NCI-H526 treated with DMSO at 0.1 percent for 48 hours (cell line): ENCODE measurements around the gene ADGRG2.
"Not testable (repeated sequence)": the region's sequence is repeated elsewhere in the genome, so short reads cannot be mapped to it uniquely, and the experiment has no call there.

Experiments
- DNase-seq: peaks from one replicate; lab custom pipeline; 2025; lab: John Stamatoyannopoulos, UW

Gene ADGRG2

DNA sequence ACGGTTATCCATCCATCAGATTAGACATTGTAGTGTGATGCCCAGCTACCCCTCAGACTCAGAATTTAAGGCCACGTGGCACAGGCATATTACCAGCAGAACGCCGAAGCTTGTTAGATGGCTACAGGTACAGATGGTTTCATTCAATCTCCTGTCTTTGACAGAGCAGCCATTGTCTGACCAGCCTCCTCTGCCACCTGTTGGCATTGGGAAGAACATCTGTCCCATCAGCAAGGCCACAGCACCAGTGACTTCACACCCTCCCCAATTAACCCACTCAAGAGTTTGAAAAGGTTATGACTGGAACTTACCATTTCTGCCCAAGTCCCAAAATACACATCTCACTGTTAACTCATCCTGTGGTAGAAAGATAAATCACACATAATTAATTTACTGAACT, 116.4 kb downstream of the ADGRG2 start:
- no peak for DNase-seq

DNA sequence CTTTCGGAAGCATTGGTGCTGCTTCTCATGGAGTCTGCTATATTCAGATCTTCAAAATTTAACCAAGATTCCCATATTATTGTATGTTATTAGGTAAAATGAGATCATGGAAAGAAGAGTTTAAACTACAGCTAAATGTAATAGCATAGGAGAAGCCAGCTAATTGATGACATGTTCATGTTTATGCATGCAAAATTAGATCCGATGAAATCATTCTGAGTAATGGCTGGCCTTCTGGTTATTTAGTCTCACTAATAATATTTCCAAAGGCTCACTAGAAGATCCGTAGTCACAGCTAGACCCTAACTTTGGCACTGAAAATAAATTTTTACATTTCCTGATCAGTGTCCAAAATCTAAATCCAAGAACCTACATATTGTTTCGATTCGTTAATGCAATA, 118.5 kb downstream of the ADGRG2 start:
- no peak for DNase-seq

GRCh38 chrX:18998653-18999052, 123.6 kb downstream of the ADGRG2 start:
- DNase-seq, result no peak

GRCh38 chrX:18997916-18998315, 124.4 kb downstream of the ADGRG2 start:
- no peak for DNase-seq

GRCh38 chrX:18996536-18996935, 125.7 kb downstream of the ADGRG2 start:
- no peak for DNase-seq

GRCh38 chrX:18995221-18995620, 127.0 kb downstream of the ADGRG2 start:
- no peak for DNase-seq

DNA sequence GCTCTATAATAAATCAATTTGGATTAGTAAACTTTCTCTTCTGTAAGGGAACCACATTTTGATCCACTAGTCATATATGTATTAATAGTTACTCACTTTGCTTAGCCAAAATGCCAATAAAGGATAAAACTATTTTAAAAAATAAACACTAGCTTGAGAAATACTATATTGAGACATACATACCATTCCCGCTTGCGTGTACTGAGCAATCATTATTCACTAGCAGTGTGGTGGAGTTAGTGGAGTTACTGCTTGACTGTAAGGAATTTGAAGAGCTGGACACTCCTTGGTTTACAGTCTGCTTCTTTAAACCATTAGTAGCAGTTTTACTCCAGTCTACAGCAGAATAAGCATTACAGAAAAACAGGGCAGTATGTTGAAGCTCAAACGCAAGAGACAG, 127.6 kb downstream of the ADGRG2 start:
- DNase-seq, result no peak

DNA sequence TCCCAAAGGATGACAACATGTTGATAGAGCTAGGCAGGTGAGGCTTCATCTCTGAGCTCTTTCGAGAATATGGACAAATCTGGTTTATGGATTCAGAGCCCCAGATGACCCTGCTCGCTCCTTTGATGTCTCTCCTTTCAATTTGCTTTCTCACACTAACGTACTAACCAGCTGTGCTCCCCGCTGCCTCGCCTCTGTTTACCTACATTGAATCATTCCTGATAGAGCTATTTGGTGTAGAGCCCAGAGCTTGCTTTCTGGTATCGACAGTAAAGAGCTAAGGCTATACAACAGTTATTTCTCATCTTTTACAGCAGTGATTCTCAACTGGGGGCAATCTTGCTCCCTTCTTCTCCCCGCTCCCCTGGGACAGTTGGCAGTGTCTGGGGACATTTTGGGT, 129.4 kb downstream of the ADGRG2 start:
- DNase-seq, result no peak

- no peak for DNase-seq
Observed at GRCh38 chrX:18985186-18985435, 137.2 kb downstream of the ADGRG2 start.

DNA sequence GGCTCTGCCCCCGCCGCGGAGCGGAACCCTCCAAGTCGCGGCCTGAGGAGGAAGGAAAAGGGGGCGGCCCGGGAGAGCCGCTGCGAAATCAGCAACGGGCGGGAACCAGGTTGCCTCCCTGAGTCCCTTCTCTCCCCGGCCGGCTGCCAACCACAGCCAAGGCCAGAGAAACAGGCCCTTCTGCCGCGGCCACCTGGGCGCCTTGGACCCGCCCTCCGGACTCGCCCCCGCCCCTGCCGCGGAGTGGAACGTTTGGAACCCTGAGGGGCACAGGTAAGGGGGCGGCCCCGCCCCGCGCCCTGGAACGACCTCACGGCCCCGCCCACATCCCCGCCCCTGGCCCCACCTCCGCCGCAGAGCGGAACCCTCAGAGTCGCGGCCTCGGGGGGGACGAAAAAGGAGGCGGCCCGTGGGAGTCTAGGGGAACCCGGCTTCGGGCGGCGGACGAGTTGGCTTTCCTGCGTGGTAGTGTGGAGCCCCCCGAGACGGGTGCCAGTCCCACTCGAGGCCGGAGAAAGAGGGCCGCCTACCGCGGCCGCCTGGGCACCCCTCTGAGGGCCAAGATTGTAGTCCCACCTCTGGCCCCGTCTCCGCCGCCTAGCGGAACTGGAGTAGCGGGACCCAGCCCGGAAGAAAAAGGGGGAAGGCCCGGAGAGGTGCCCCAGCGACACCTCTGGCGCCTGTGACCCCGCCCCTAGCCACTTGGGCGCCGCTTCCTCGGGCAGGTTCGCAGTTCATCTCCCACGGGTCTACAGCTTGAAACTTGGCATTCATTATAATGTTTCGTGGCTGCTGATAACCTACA, 137.7 kb downstream of the ADGRG2 start:
- DNase-seq, result peak; percentile 82

GRCh38 chrX:18983666-18984380, 138.4 kb downstream of the ADGRG2 start, which contains the start of gene PHKA2:
PHKA2 (minus strand) TSS chrX:18984114; CDS start chrX:18983932, 182 bp downstream.
- peak; percentile 44 for DNase-seq

GRCh38 chrX:18981124-18981807, 141.0 kb downstream of the ADGRG2 start:
- no peak for DNase-seq

DNA sequence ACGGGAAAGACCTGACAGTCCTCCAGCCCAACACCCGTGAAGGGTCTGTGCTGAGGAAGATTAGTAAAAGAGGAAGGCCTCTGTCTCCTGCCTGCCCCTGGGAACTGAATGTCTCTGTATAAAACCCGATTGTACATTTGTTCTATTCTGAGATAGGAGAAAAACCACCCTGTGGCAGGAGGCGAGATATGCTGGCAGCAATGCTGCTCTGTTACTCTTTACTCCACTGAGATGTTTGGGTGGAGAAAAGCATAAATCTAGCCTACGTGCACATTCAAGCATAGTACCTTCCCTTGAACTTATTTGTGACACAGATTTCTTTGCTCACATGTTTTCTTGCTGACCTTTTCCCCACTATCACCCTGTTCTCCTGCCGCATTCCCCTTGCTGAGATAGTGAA, 142.0 kb downstream of the ADGRG2 start:
- DNase-seq, result not testable (repeated sequence)

DNA sequence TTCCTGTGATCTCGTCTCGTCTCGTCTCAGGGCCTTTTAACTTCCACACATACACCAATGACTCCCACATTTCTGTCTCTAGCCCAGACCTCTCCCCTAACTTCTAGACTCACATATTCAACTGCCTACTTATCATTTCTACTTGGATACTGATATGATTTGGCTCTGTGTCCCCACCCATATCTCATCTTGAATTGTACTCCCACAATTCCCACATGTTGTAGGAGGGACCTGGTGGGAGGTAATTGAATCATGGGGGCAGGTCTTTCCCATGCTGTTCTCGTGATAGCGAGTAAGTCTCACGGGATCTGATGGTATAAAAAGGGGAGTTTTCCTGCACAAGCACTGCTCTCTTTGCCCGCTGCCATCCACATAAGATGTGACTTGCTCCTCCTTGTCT, 147.3 kb downstream of the ADGRG2 start:
- DNase-seq, result no peak

GRCh38 chrX:18973527-18974192, 148.6 kb downstream of the ADGRG2 start:
- peak; percentile 58 for DNase-seq

DNA sequence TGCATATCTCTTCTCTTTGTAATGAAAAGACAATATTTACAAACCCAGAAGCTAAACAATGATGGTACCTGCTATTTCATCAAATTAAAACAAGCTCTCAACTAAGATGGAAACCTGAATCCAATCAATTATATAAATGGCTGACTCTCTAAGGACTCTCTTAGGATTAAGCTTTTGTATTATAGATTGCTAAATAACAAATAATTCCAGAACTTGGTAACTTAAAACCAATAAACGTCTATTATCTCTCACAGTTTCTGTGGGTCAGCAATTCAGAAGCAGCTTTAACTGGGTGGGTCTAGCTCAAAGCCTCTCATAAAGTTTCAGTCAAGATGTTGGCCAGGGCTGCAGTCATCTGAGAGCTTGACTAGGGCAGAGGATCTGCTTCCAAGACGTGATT, 150.8 kb downstream of the ADGRG2 start:
- DNase-seq, result no peak

- DNase-seq, result no peak
Observed at GRCh38 chrX:18970465-18970864, 151.8 kb downstream of the ADGRG2 start.

DNA sequence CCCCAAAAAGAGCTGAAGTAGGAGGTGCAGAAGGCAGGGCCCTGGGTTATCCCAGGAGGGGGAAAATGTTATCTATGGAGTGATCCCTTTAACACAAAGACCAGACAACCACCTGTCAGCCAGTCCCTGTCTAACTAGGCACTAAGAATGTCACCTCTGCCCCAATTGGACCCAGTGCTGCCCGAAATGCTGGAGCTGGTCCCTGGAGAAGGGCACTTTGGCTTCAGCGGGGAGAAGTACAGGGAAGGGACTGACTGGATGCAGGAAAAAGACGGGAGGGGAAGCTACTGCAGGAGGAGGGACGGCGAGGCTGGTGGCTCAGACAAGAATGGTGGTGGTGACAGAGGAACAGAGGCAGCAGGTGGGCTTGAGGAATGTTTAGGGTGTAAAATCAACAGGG, 155.6 kb downstream of the ADGRG2 start:
- DNase-seq, result no peak

DNA sequence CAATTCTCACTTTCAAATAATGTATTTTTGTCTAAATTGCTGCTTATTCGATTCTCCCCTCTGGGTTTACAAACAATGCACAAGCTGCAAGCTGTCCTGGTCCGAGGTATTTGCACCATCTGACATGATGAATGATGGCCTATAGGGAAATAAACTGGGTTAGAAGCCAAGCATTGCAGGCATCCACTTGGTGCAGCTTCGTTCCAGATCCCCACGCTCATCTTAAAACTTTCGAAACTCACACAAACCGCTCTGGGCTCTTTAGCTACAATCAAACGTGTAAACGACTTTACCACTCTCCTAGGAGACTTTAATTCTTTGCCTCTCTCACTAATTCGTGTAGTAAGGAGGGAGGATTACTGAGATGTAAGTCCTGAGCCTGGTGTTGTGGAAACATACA, 157.4 kb downstream of the ADGRG2 start:
- DNase-seq, result no peak

DNA sequence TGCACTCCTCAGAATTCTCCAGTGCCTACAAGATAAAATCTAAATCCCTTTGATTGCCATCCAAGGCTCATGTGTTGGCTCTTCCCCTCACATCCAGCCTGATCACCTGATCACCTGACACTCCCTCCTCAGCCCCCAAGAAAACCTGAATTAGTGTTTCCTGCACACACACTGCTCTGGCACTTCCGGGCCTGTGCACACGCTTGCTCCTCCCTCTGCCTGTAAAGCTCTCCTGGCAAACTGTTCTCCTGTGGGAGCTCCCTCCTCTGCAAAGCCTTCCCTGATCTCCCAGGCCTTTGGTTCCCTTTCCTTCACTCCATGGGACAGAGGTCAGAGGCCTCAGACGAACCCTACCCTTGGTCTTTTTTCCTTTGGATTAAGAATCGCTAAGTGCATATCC, 158.2 kb downstream of the ADGRG2 start:
- DNase-seq, result no peak

DNA sequence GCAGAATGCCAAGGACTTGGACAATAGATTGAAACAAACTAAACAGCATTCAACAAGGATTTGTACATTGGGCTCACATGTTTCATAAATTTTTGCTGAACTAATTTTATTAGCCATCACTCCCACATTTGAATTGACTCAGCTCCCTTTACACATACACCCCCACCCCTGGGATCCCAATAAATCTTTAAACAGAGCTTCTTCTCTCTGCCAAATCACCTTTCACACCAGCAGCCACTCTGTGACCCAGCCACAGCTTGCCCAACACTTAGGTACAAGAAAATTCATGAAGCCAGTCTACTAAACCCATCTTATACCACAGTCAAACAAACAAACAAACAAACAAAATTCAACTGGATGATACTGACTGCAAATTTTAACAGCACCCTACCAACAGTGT, 159.9 kb downstream of the ADGRG2 start:
- DNase-seq, result no peak

DNA sequence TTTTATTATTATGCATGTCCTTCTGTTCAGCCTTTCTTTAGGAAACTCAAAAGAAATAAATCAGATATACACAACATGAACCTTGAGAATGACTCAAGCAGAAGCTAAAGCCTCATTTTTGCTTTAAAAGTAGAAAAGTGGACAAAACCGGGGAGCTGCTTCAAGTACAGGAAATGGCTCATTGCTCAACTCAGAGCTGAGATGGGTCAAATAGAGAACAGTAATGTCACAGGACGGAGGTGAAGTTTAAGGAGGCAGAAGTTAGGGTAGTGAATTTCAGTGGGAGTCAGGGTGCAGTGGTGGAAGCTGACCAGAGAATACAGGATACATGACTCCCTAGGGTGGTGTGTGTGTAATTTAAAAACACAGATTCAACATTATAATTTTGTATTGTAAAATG, 160.6 kb downstream of the ADGRG2 start:
- DNase-seq, result no peak
